ENCODE results near the gene AXL. TPM values are rescaled to one million over a fixed set of nuclear protein-coding genes. Genes with fewer than 3 reads are reported as not detected.
A peak's percentile ranks its signal among the peaks of the same experiment; 100 is the strongest.

AXL gene
- total RNA-seq, 2 donors from 2014 or later: 27.3 to 81.4 TPM

DNA sequence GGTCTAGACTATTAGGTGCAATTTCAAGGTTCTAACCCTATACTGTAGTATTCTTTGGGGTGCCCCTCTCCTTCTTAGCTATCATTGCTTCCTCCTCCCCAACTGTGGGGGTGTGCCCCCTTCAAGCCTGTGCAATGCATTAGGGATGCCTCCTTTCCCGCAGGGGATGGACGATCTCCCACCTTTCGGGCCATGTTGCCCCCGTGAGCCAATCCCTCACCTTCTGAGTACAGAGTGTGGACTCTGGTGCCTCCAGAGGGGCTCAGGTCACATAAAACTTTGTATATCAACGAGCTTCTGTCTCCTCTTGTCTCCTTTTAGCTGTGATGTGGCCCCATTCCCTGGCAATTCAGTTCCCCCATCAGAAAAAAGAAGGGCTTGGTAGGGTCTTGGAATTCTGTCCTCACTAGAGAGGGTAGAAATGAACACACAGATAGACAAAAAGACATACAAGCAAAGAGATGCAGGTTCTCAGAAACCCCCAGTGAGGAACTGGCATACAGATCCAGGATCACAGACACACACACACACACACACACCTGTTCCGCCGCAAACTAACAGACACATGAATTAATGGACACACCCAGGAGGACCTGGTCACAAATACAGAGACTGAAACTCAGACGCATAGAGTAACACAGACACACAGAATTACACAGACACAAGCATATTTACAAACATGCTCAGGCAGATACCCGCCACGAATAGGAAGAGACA lies 42.6 kb downstream of the AXL start:
- H3K36me3 ChIP-seq: peaks cover 33% of the 10 kb centered on the region
- no peak for DNase-seq (ENCODE audit: low spot score)
- H3K9me3 ChIP-seq: no peaks in the 10 kb centered on the region
- peak overlapping the region; percentile 20 to 60 for H3K4me3 ChIP-seq
- peak overlapping the region; percentile 95 to 97 for H3K27ac ChIP-seq
- no peaks in the 10 kb centered on the region for H3K27me3 ChIP-seq
- peaks cover 0 to 23% of the 10 kb centered on the region in 2 donors for H3K4me1 ChIP-seq
- TF ChIP-seq CTCF (IDR thresholded peaks at IDR 0.05): no peak

DNA sequence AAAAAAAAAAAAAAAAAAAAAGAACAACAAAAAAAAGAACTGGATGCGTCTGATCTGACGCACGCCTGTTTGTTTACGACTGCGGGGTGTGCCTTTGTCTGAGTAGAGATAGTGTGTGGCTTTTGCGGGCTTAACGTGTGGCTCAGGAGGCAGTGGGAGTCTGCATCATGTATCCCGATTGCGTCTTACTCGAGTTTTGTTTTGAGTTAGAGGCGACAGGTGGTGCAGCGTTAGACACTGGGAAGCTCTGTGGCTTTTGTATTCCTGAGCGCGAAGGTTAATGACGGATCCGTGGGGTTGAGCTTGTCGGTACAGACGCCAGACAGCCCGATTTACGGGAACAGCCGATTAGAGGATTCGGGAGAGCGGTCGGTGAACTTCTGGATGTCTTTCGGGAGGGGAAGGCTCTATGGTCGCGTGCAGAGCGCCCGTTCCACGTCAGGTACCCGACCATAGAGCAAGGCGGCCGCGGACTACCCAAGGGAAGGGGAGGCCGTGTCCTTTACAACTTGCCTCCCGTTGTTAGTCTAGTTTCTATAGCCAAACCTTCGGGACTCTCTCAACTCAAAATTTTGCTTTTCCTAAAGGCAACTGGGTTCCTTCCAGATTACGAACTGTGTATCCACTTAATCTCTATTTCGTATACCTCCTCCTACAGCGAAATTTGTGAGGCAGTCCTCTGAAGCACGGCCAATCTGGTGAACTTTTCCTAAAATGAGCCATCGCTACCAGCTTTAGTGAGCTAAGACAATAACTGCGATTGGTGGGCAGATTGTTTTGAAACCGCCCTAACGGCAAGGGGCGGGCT lies 44.2 kb downstream of the AXL start:
- Histone ChIP-seq H3K9me3 (no peaks in the 10 kb centered on the region), H3K27ac (peak overlapping the region; percentile 95 to 97), H3K36me3 (peaks cover 25% of the 10 kb centered on the region), H3K4me1 (peaks cover 0 to 36% of the 10 kb centered on the region in 2 donors), H3K4me3 (peak overlapping the region; percentile 45 to 60), H3K27me3 (no peaks in the 10 kb centered on the region)
- TF ChIP-seq CTCF (IDR thresholded peaks at IDR 0.05): no peak
- DNase-seq (ENCODE audit: low spot score): peak; percentile 83

DNA sequence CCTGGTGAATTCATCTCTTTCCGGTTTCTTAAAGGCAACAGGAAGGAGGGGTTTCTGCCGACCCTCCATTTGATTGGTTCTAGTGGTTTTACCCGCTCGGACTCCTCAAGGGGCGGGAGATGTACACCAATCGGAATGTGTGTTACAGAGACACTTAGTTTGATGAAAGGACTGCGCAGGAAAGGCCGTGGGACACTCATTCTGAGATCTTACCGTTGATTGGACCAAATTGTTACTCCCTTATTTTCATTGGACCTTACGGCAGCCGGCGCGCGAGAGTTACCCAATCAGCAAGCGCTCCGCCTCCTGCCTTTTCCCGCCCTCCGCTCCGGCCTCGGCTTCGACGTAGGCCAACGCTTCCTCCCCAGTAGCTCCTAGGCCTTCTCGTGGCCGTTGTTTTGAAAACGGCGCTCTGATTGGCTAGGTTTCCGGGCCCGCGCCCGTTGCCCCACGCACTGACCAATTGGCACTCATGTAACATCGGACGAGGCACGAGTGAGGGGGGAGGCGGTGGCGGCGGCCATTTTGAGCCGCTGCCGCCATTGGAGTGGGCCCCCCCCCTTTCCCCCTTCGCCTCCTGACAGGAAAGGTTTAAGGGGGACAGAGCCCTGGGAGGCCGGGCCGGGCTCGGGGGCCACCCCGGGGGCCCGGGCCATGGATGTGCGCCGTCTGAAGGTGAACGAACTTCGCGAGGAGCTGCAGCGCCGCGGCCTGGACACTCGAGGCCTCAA lies 45.0 kb downstream of the AXL start, which contains the start of gene HNRNPUL1:
TSS of gene HNRNPUL1 (plus strand) at position 523 of the 731 bp plus-strand sequence. CDS start at position 655, 132 bp downstream.
- no peaks in the 10 kb centered on the region for H3K27me3 ChIP-seq
- no peak for TF ChIP-seq CTCF (IDR thresholded peaks at IDR 0.05)
- H3K4me3 ChIP-seq: peak within 1 kb of the TSS; percentile 86 to 94
- H3K9me3 ChIP-seq: no peaks in the 10 kb centered on the region
- H3K4me1 ChIP-seq: peaks cover 0 to 36% of the 10 kb centered on the region in 2 donors
- peak within 1 kb of the TSS; percentile 98 to 100 for H3K27ac ChIP-seq
- H3K36me3 ChIP-seq: peaks cover 25% of the 10 kb centered on the region
- DNase-seq (ENCODE audit: low spot score): peak; percentile 100

DNA sequence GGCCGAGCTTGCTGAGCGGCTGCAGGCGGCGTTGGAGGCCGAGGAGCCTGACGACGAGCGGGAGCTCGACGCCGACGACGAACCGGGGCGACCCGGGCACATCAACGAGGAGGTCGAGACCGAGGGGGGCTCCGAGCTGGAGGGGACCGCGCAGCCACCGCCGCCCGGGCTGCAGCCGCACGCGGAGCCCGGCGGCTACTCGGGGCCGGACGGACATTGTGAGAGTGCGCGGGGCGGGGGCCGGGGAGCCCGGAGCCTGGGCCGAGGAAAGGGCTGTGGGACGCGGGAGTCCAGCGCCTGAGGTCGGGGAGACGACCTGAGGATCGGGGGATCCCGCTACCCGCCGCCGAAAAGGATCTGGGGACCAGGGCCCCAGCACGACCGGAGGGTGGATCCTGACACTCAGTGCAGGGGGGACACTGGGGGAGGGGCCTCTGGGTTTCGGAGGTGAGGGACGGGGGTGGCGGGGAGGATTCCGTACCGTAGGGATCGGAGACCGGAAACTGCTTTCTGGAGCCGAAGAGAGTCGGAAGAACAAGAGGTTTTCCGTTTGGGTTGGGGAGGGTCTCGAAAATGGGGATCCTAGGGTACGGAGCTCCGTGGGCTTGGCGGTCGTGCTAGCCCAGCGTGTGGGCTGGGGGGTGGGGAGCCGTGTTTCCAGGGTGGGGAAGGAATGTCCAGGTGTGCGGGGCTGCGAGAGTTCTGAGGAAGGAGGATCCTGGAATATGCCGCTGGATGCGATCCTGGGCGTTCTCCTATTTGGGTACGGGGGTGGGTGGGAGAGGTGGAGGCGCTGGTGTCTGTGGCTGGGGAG lies 45.8 kb downstream of the AXL start:
- DNase-seq (ENCODE audit: low spot score): no peak
- Histone ChIP-seq H3K4me1 (peaks cover 0 to 36% of the 10 kb centered on the region in 2 donors), H3K36me3 (peaks cover 25% of the 10 kb centered on the region), H3K27me3 (no peaks in the 10 kb centered on the region), H3K27ac (peak overlapping the region; percentile 98 to 100), H3K9me3 (no peaks in the 10 kb centered on the region), H3K4me3 (peak overlapping the region; percentile 86 to 94)
- TF ChIP-seq CTCF (IDR thresholded peaks at IDR 0.05): peak in 1 of 2 donors; percentile 48
